Right ventricle myocardium inferior (tissue), 1 donor: Measurements from ENCODE around the gene GBGT1. TPM values are rescaled to one million over a fixed set of nuclear protein-coding genes. Genes with fewer than 3 reads are reported as not detected.
A peak's percentile ranks its signal among the peaks of the same experiment; 100 is the strongest.

Source experiments
- ATAC-seq: fragments of 200-7000 bp; cut with Tn5 transposase; one replicate; pipeline ENCODE4 v1.9.1; 2020; ENCODE audit warnings: mild to moderate bottlenecking, moderate library complexity
- DNase-seq: peaks from one replicate; pipeline ENCODE4 v3.0.0; 2021; ENCODE audit errors: missing footprints
- intact Hi-C: fragments of 100-400 bp; cut with DNase I; formaldehyde crosslinking; loops from one replicate; pipeline ENCODE4 v1.11.0; 2022
- total RNA-seq: library from RNA; stranded (reverse); fragmentation: NEBNext Ultra II Directional; extraction: Animal tissue kit (Norgen Biotek cat#: 25700); gene quantifications from one replicate; pipeline ENCODE4 v1.2.1, GENCODE V29; 2021
- donor health status: DM: no; HTN: yes; CAD: no; lungs with severe emphysema.

Gene GBGT1
- total RNA-seq, 1 donor from 2014 or later = 8.2 TPM

- DNase-seq = no peak
- ATAC-seq = no peak
- intact Hi-C loops = loop anchor here (5.0 kb wide), 1 partner anchor 36 kb away; no protein-coding TSS in a partner anchor
These were observed 37.9 kb upstream of the GBGT1 start for GRCh38 chr9:133201424-133202144.

GRCh38 chr9:133200631-133201030, 36.9 kb upstream of the GBGT1 start:
- no peak for DNase-seq
- intact Hi-C loops = loop anchor here (5.0 kb wide), 1 partner anchor 37 kb away; no protein-coding TSS in a partner anchor
- no peak for ATAC-seq

GRCh38 chr9:133199648-133200321, 36.1 kb upstream of the GBGT1 start:
- ATAC-seq (peak; percentile 56), DNase-seq (no peak)
- intact Hi-C loops = loop anchor here (5.0 kb wide), 1 partner anchor 38 kb away; no protein-coding TSS in a partner anchor

GRCh38 chr9:133195029-133195428, 31.3 kb upstream of the GBGT1 start:
- DNase-seq = no peak
- no peak for ATAC-seq
- intact Hi-C loops = no loop called here

GRCh38 chr9:133194597-133194996, 30.9 kb upstream of the GBGT1 start:
- ATAC-seq (no peak), DNase-seq (no peak)
- intact Hi-C loops = no loop called here

- DNase-seq (no peak), ATAC-seq (no peak)
- intact Hi-C loops = no loop called here
These were observed 28.3 kb upstream of the GBGT1 start for GRCh38 chr9:133191989-133192388.

- intact Hi-C loops = loop anchor here (5.0 kb wide), 2 partner anchors 47 to 137 kb away; no protein-coding TSS in a partner anchor
- ATAC-seq (no peak), DNase-seq (no peak)
These were observed 26.1 kb upstream of the GBGT1 start for GRCh38 chr9:133189826-133190225.

GRCh38 chr9:133188843-133189180, 25.1 kb upstream of the GBGT1 start:
- intact Hi-C loops = loop anchor here (1.0 to 5.0 kb wide), 3 partner anchors 48 to 138 kb away; partner anchors contain the start of gene ABO
- DNase-seq = no peak
- ATAC-seq = no peak

GRCh38 chr9:133188006-133188842, 24.5 kb upstream of the GBGT1 start:
- intact Hi-C loops = loop anchor here (1.0 to 5.0 kb wide), 3 partner anchors 49 to 139 kb away; partner anchors contain the start of gene ABO
- ATAC-seq = no peak
- DNase-seq = no peak

GRCh38 chr9:133187561-133188005, 23.9 kb upstream of the GBGT1 start:
- DNase-seq = no peak
- intact Hi-C loops = loop anchor here (1.0 to 5.0 kb wide), 3 partner anchors 50 to 140 kb away; partner anchors contain the start of gene ABO
- ATAC-seq = no peak

- DNase-seq = no peak
- ATAC-seq = no peak
- intact Hi-C loops = loop anchor here (1.0 to 5.0 kb wide), 3 partner anchors 51 to 300 kb away; no protein-coding TSS in a partner anchor
These were observed 23.0 kb upstream of the GBGT1 start for GRCh38 chr9:133186736-133187135.

GRCh38 chr9:133184971-133185370, 21.3 kb upstream of the GBGT1 start:
- ATAC-seq (peak; percentile 70), DNase-seq (no peak)
- intact Hi-C loops = loop anchor here (5.0 kb wide), 2 partner anchors 52 to 142 kb away; no protein-coding TSS in a partner anchor

- DNase-seq (no peak), ATAC-seq (no peak)
- intact Hi-C loops = no loop called here
These were observed 18.4 kb upstream of the GBGT1 start for GRCh38 chr9:133182151-133182550.

GRCh38 chr9:133181561-133181960, 17.8 kb upstream of the GBGT1 start:
- DNase-seq = no peak
- no peak for ATAC-seq
- intact Hi-C loops = no loop called here

GRCh38 chr9:133180953-133181352, 17.2 kb upstream of the GBGT1 start:
- intact Hi-C loops = no loop called here
- ATAC-seq (no peak), DNase-seq (no peak)

GRCh38 chr9:133173056-133173455, 9.3 kb upstream of the GBGT1 start:
- intact Hi-C loops = no loop called here
- ATAC-seq = no peak
- no peak for DNase-seq

GRCh38 chr9:133171161-133171961, 7.6 kb upstream of the GBGT1 start:
- no peak for DNase-seq
- intact Hi-C loops = no loop called here
- ATAC-seq = no peak

GRCh38 chr9:133170716-133171115, 7.0 kb upstream of the GBGT1 start:
- ATAC-seq (no peak), DNase-seq (no peak)
- intact Hi-C loops = no loop called here
